Gastrocnemius medialis (tissue), 4 donors: ENCODE data around the gene HOXC6. TPM values are rescaled to one million over a fixed set of nuclear protein-coding genes. Genes with fewer than 3 reads are reported as not detected.

Experiments used
- ATAC-seq, 2 donors: fragments of 150-250 bp; one replicate each; pipeline ENCODE4 v1.9.1; 2016
- DNase-seq, 2 donors: peaks; one replicate each; pipeline ENCODE4 v3.0.0-alpha.2; 2019
- H3K27ac ChIP-seq, 4 donors: fragments of 200-600 bp; sonication (generic); 1 replicate in 1 of 4; 2 replicates in 3 of 4; pipeline ENCODE4 v1.5.1; 2016 to 2018; ENCODE audit warnings: mild to moderate bottlenecking in 2 of 4, moderate library complexity in 1 of 4
- H3K27me3 ChIP-seq, 3 donors: fragments of 200-600 bp; sonication (generic) in 2 of 3; 1 replicate in 1 of 3; 2 replicates in 2 of 3; pipeline versions ENCODE4 v1.5.1 to v1.6.0; 2016 to 2019; ENCODE audit warnings: mild to moderate bottlenecking in 1 of 3, moderate library complexity in 1 of 3
- H3K36me3 ChIP-seq, 2 donors: fragments of 200-600 bp; sonication (generic) in 1 of 2; one replicate each; pipeline ENCODE4 v1.5.1; 2017 to 2018
- H3K4me1 ChIP-seq, 2 donors: fragments of 200-600 bp; sonication (generic) in 1 of 2; one replicate each; pipeline ENCODE4 v1.5.1; 2016 to 2017; ENCODE audit warnings: mild to moderate bottlenecking in 2 of 2
- H3K4me3 ChIP-seq, 4 donors: fragments of 200-600 bp; sonication (generic) in 3 of 4; 1 replicate in 1 of 4; 2 replicates in 3 of 4; pipeline ENCODE4 v1.5.1; 2016 to 2019; ENCODE audit warnings: mild to moderate bottlenecking in 2 of 4
- H3K9me3 ChIP-seq, 3 donors: fragments of 200-600 bp; sonication (generic) in 2 of 3; 1 replicate in 1 of 3; 2 replicates in 2 of 3; pipeline ENCODE4 v1.5.1; 2016 to 2019
- POLR2A ChIP-seq, 2 donors: fragments of 450-650 bp; IDR thresholded peaks; one replicate each; pipeline ENCODE4 v1.6.1; 2017; ENCODE audit warnings: antibody characterized with exemption in 2 of 2, mild to moderate bottlenecking in 2 of 2, moderate library complexity in 2 of 2
- in situ Hi-C, 4 donors: fragments of 200-750 bp; cut with MboI; loops; one replicate each; pipeline versions ENCODE4 v1.15.0 to v1.8.0; 2017; ENCODE audit warnings: low sequenced_read_pairs in 4 of 4
- intact Hi-C: fragments of 100-400 bp; cut with DNase I; formaldehyde crosslinking; loops from one replicate; pipeline ENCODE4 v1.15.1; 2023; ENCODE audit warnings: low total_unique reads
- total RNA-seq, 4 donors: library from RNA; depleted of rRNA; stranded (reverse); fragments of >200 nt; gene quantifications; one replicate each; pipeline versions ENCODE4 v1.1.0 to v1.2.3, GENCODE V29; 2016
- TF ChIP-seq, protein P1 (sequence below), 5 experiments: fragments of 450-650 bp in 3 of 5; fragments of 200-600 bp in 2 of 5; sonication (generic) in 2 of 5; IDR thresholded peaks in 4 of 5; conservative IDR thresholded peaks in 1 of 5; 1 replicate in 4 of 5; 2 replicates in 1 of 5; pipeline ENCODE4 v1.5.1; 2016 to 2019; ENCODE audit warnings: antibody characterized with exemption in 5 of 5, mild to moderate bottlenecking in 3 of 5, moderate library complexity in 3 of 5

Gene HOXC6
- total RNA-seq, 4 donors from 2014 or later, result 1.0 to 4.7 (median 3.8) TPM

DNA sequence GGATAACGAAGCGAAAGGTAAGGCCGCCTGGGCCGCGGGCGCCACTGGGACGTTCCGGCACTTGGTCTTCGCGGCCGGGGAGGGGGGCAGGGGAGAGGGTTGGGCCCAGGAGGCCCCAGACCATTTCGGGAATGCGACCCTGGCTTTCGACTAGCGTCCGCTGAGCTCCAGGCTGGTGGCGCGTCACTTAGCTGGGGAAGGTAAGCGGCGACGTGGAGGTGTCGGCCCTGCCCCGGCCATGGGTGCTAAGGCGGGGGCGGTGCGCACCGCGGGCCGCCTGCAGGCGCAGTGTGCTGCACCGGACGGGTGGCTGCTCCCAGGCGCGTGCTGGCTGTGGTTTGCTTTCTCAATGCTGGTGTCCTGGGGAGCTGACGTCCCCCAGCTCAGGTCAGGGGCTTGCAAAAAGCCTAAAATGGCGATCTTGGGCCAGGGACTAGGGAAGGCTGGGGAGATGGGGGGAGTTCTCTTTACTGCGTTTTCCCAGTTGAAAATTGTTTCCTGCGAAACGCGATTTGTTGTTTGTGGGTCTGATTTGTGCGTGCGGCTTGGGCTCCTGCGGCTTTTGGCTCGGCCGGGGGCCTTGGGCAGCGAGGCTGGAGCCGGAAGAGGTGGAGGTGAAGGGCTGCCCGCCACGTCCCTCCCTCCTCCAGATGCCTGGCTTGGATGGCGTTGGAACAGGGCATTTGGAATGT, 42.1 kb upstream of the HOXC6 start:
- H3K4me3 ChIP-seq, result peak overlapping the region; percentile 68 to 85 (median 82)
- TF ChIP-seq, protein P1, sequence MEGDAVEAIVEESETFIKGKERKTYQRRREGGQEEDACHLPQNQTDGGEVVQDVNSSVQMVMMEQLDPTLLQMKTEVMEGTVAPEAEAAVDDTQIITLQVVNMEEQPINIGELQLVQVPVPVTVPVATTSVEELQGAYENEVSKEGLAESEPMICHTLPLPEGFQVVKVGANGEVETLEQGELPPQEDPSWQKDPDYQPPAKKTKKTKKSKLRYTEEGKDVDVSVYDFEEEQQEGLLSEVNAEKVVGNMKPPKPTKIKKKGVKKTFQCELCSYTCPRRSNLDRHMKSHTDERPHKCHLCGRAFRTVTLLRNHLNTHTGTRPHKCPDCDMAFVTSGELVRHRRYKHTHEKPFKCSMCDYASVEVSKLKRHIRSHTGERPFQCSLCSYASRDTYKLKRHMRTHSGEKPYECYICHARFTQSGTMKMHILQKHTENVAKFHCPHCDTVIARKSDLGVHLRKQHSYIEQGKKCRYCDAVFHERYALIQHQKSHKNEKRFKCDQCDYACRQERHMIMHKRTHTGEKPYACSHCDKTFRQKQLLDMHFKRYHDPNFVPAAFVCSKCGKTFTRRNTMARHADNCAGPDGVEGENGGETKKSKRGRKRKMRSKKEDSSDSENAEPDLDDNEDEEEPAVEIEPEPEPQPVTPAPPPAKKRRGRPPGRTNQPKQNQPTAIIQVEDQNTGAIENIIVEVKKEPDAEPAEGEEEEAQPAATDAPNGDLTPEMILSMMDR (IDR thresholded peaks at IDR 0.05 in 4 of 5, conservative IDR thresholded peaks at IDR 0.05 in 1 of 5), result peak in 2 of 5 experiments; percentile 14 to 19
- peak; percentile 76 to 90 for TF ChIP-seq POLR2A (IDR thresholded peaks at IDR 0.05)
- H3K27ac ChIP-seq, result peak overlapping the region; percentile 94 to 100 (median 98)
- no peaks in the 10 kb centered on the region for H3K36me3 ChIP-seq
- peaks cover 0 to 28% (median 0%) of the 10 kb centered on the region in 3 donors for H3K27me3 ChIP-seq
- peak in 1 of 2 donors; percentile 69 for DNase-seq
- in situ Hi-C loops, result loop anchor here (10.0 to 25.0 kb wide), 4 partner anchors 219 to 1726 kb away; partner anchors contain the start of genes GPR84 (in 2 of the 4), BLOC1S1 (in 1 of the 4), ITGA7 (in 1 of the 4) and RDH5 (in 1 of the 4)
- no peaks in the 10 kb centered on the region for H3K9me3 ChIP-seq
- intact Hi-C loops, result loop anchor here (2.0 to 5.0 kb wide), 3 partner anchors 33 to 373 kb away; partner anchors contain the start of genes CBX5 and HNRNPA1
- ATAC-seq, result peak; percentile 10 to 16
- H3K4me1 ChIP-seq, result peaks cover 37 to 41% of the 10 kb centered on the region in 2 donors

DNA sequence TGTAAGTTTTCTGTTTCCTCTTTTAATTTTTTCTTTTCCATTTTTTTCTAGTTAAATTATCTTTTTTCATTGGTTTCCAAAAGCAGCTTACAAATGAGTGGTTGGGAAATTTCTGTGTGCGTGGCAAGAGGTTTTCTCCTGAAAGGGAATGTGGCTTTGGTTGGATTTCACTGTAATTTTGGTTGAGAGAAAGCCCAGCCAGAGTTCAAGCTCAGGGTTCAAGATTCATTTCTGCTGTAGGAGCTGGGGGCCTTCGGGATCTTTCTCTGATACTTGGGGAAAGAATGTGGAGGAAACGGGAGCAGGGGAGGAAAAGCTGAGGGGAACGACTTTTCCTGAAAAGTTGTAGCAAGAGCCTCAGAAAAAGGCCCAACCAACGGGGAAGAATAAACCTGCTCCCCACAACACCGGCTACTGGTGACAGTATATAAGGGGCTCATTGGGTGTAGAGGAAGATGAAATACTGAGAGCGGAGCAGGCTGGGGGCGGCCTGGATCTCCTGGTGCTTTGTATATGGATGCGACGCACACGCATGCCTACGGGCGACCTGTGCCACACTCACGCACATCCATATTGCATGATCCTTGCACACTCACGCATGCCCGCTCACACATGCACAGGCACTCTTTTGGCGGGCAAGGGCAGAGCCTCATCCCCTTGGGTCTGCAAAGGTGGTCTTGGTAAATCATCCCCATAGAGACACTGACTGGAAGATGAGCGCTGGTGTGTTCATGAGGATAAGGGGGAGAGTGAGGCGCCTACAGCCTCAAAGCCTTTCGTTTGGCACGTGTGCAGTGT, 41.4 kb upstream of the HOXC6 start:
- H3K27me3 ChIP-seq, result peaks cover 0 to 21% (median 0%) of the 10 kb centered on the region in 3 donors
- intact Hi-C loops, result loop anchor here (2.0 to 5.0 kb wide), 2 partner anchors 32 to 295 kb away; partner anchors contain the start of genes CBX5 and HNRNPA1

GRCh38 chr12:53987787-53988230, 40.4 kb upstream of the HOXC6 start:
- in situ Hi-C loops, result loop anchor here (10.0 to 25.0 kb wide), 4 partner anchors 217 to 1724 kb away; partner anchors contain the start of genes GPR84 (in 2 of the 4), BLOC1S1 (in 1 of the 4), ITGA7 (in 1 of the 4) and RDH5 (in 1 of the 4)
- peaks cover 0 to 12% (median 0%) of the 10 kb centered on the region in 3 donors for H3K27me3 ChIP-seq
- intact Hi-C loops, result loop anchor here (2.0 to 5.0 kb wide), 2 partner anchors 31 to 294 kb away; partner anchors contain the start of genes CBX5 and HNRNPA1

More for the DNA sequence above, 41.4 kb upstream of the HOXC6 start:
- H3K9me3 ChIP-seq, result no peaks in the 10 kb centered on the region
- DNase-seq, result no peak
- H3K27ac ChIP-seq, result peak overlapping the region; percentile 94 to 100 (median 98)
- TF ChIP-seq POLR2A (IDR thresholded peaks at IDR 0.05), result no peak
- TF ChIP-seq, protein P1 (IDR thresholded peaks at IDR 0.05 in 4 of 5, conservative IDR thresholded peaks at IDR 0.05 in 1 of 5), result no peak
- in situ Hi-C loops, result loop anchor here (10.0 to 25.0 kb wide), 4 partner anchors 218 to 1725 kb away; partner anchors contain the start of genes GPR84 (in 2 of the 4), BLOC1S1 (in 1 of the 4), ITGA7 (in 1 of the 4) and RDH5 (in 1 of the 4)
- no peaks in the 10 kb centered on the region for H3K36me3 ChIP-seq
- ATAC-seq, result no peak
- peaks cover 45 to 47% of the 10 kb centered on the region in 2 donors for H3K4me1 ChIP-seq
- H3K4me3 ChIP-seq, result peak overlapping the region; percentile 68 to 85 (median 82)

More at GRCh38 chr12:53987787-53988230, 40.4 kb upstream of the HOXC6 start:
- peak overlapping the region; percentile 94 to 100 (median 98) for H3K27ac ChIP-seq
- no peak for ATAC-seq
- no peaks in the 10 kb centered on the region for H3K36me3 ChIP-seq
- no peak for TF ChIP-seq POLR2A (IDR thresholded peaks at IDR 0.05)
- TF ChIP-seq, protein P1 (IDR thresholded peaks at IDR 0.05 in 4 of 5, conservative IDR thresholded peaks at IDR 0.05 in 1 of 5), result no peak
- H3K4me1 ChIP-seq, result peaks cover 53 to 56% of the 10 kb centered on the region in 2 donors
- no peaks in the 10 kb centered on the region for H3K9me3 ChIP-seq
- peak overlapping the region in 2 of 4 donors; percentile 83 to 85 for H3K4me3 ChIP-seq
- DNase-seq, result no peak
